ENCODE results near the gene TIMM23. TPM values are rescaled to one million over a fixed set of nuclear protein-coding genes. Genes with fewer than 3 reads are reported as not detected.

Gene TIMM23
- total and polyA plus RNA-seq, 2 donors (not counting 1 experiment from before 2014, with no cell fraction given): 21.1 to 28.3 TPM

GRCh38 chr10:46012746-46013145 is 40.5 kb downstream of the TIMM23 start:
- intact Hi-C loops (cut with micrococcal nuclease): no loop called here
- Histone ChIP-seq H3K9ac (ENCODE audit: low read length) (no peak overlapping the region), H3K36me3 (replicated peaks in 1 of 2; ENCODE audit: control extremely low read depth in 1 of 2, control insufficient read depth in 1 of 2, extremely low read depth in 1 of 2, insufficient read depth in 2 of 2, low read length in 1 of 2) (peaks cover 16 to 85% of the 10 kb centered on the region in 2 experiments), H3K4me2 (replicated peaks; ENCODE audit: low read depth, low read length, poor library complexity, severe bottlenecking) (no peak overlapping the region), H3K27me3 (replicated peaks in 1 of 4; ENCODE audit: control extremely low read depth in 1 of 4, control insufficient read depth in 3 of 4, insufficient read depth in 4 of 4, low read length in 3 of 4) (no peaks in the 10 kb centered on the region), H3K4me1 (ENCODE audit: control insufficient read depth in 2 of 2, insufficient read depth in 2 of 2, low read length in 2 of 2) (no peaks in the 10 kb centered on the region), H3K9me3 (ENCODE audit: control extremely low read depth in 1 of 3, control insufficient read depth in 2 of 3, insufficient read depth in 1 of 3, low read length in 2 of 3) (no peaks in the 10 kb centered on the region), H4K20me1 (ENCODE audit: control insufficient read depth, insufficient read depth, low read length, poor library complexity, severe bottlenecking) (peaks cover 26% of the 10 kb centered on the region), H3K4me3 (ENCODE audit: control extremely low read depth in 1 of 5, extremely low read depth in 1 of 5, insufficient read depth in 1 of 5, low read depth in 2 of 5, low read length in 4 of 5) (no peak overlapping the region), H3K27ac (ENCODE audit: low read length in 2 of 2) (no peak overlapping the region), H3K79me2 (ENCODE audit: control insufficient read depth, insufficient read depth, low read length) (peaks cover 21% of the 10 kb centered on the region), H2AFZ (ENCODE audit: insufficient read depth, low read depth, low read length, poor library complexity, severe bottlenecking) (no peak overlapping the region)
- DNase-seq (no peak), ATAC-seq (ENCODE audit: low read depth) (no peak)
- ChIA-PET CTCF (no interaction called here), POLR2A (no interaction called here)
- Mint-ChIP-seq H3K9me3 (ENCODE audit: insufficient read depth) (no peaks in the 10 kb centered on the region), H3K27me3 (no peaks in the 10 kb centered on the region), H3K27ac (peak overlapping the region; percentile 10), H3K4me3 (no peak overlapping the region), H3K4me1 (peaks cover 8% of the 10 kb centered on the region)
- no peak for TF ChIP-seq CTCF (IDR thresholded peaks at IDR 0.05)
- TF ChIP-seq EZH2 (IDR thresholded peaks at IDR 0.05; ENCODE audit: borderline replicate concordance, insufficient read depth, low read depth, low read length, poor library complexity, severe bottlenecking): no peak
- WGBS (ENCODE audit: insufficient coverage): 96% methylated on average over 3 of the region's 3 CpGs

GRCh38 chr10:46014206-46014605 is 41.9 kb downstream of the TIMM23 start:
- Histone ChIP-seq H3K4me3 (ENCODE audit: control extremely low read depth in 1 of 5, extremely low read depth in 1 of 5, insufficient read depth in 1 of 5, low read depth in 2 of 5, low read length in 4 of 5) (no peak overlapping the region), H3K4me2 (replicated peaks; ENCODE audit: low read depth, low read length, poor library complexity, severe bottlenecking) (no peak overlapping the region), H2AFZ (ENCODE audit: insufficient read depth, low read depth, low read length, poor library complexity, severe bottlenecking) (no peak overlapping the region), H3K36me3 (replicated peaks in 1 of 2; ENCODE audit: control extremely low read depth in 1 of 2, control insufficient read depth in 1 of 2, extremely low read depth in 1 of 2, insufficient read depth in 2 of 2, low read length in 1 of 2) (peaks cover 12 to 71% of the 10 kb centered on the region in 2 experiments), H3K4me1 (ENCODE audit: control insufficient read depth in 2 of 2, insufficient read depth in 2 of 2, low read length in 2 of 2) (peaks cover 9 to 10% of the 10 kb centered on the region in 2 donors), H4K20me1 (ENCODE audit: control insufficient read depth, insufficient read depth, low read length, poor library complexity, severe bottlenecking) (peaks cover 40% of the 10 kb centered on the region), H3K9ac (ENCODE audit: low read length) (no peak overlapping the region), H3K9me3 (ENCODE audit: control extremely low read depth in 1 of 3, control insufficient read depth in 2 of 3, insufficient read depth in 1 of 3, low read length in 2 of 3) (no peaks in the 10 kb centered on the region), H3K27me3 (replicated peaks in 1 of 4; ENCODE audit: control extremely low read depth in 1 of 4, control insufficient read depth in 3 of 4, insufficient read depth in 4 of 4, low read length in 3 of 4) (no peaks in the 10 kb centered on the region), H3K79me2 (ENCODE audit: control insufficient read depth, insufficient read depth, low read length) (peaks cover 36% of the 10 kb centered on the region), H3K27ac (ENCODE audit: low read length in 2 of 2) (no peak overlapping the region)
- H3K4me3 Mint-ChIP-seq: no peak overlapping the region
- peaks cover 20% of the 10 kb centered on the region for H3K4me1 Mint-ChIP-seq
- no peak for TF ChIP-seq EZH2 (IDR thresholded peaks at IDR 0.05; ENCODE audit: borderline replicate concordance, insufficient read depth, low read depth, low read length, poor library complexity, severe bottlenecking)
- no peak for TF ChIP-seq CTCF (IDR thresholded peaks at IDR 0.05)
- 90% methylated on average over 2 of the region's 5 CpGs for WGBS (ENCODE audit: insufficient coverage)
- H3K9me3 Mint-ChIP-seq (ENCODE audit: insufficient read depth): no peaks in the 10 kb centered on the region
- H3K27me3 Mint-ChIP-seq: no peaks in the 10 kb centered on the region
- DNase-seq: no peak
- H3K27ac Mint-ChIP-seq: no peak overlapping the region
- POLR2A ChIA-PET: interaction anchor here (0.6 kb wide), 1 partner anchor 17 kb away, joined by 9 read pairs; no protein-coding TSS in a partner anchor
- intact Hi-C loops (cut with micrococcal nuclease): no loop called here
- ATAC-seq (ENCODE audit: low read depth): no peak
- CTCF ChIA-PET: interaction anchor here (1.3 kb wide), 1 partner anchor 15 kb away, joined by 3 read pairs; no protein-coding TSS in a partner anchor

Data from B cell (primary cell).